ENCODE data around the gene FBXL17. TPM values are rescaled to one million over a fixed set of nuclear protein-coding genes. Genes with fewer than 3 reads are reported as not detected.

FBXL17 gene
- total and polyA plus RNA-seq, 7 donors, result 6.2 to 36.1 (median 30.3) TPM

DNA sequence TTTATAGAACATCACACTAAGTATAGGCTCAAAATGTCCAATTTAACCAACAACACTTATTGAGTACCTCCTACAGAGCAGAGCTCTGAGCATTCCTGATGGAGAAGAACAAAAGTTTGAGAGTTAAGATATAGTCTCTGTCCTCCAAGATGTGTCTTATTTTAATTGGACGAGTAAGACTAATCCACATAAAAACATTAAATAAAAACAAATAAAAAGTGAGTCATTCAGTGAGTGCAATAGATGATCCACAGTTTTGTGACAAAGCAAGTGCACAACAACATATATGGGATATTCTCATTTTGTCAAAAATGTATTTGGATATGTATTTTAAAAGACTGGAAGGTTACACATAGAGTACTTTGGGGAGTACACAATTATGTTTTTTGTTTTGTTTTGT is 277.4 kb downstream of the FBXL17 start:
- TF ChIP-seq CTCF (IDR thresholded peaks at IDR 0.05), result no peak
- Histone ChIP-seq H3K4me1 (peaks cover 6% of the 10 kb centered on the region), H3K27me3 (ENCODE audit: insufficient read depth in 3 of 3, low read length in 2 of 3) (no peaks in the 10 kb centered on the region), H3K4me3 (no peak overlapping the region), H3K36me3 (ENCODE audit: insufficient read depth in 1 of 2, low read depth in 1 of 2) (no peaks in the 10 kb centered on the region), H3K27ac (no peak overlapping the region), H3K9me3 (no peaks in the 10 kb centered on the region)
- ATAC-seq, result no peak
- WGBS, 3 donors, result 94 to 100% (median 98%) methylated on average over 1 of the region's 1 CpG
- DNase-seq, result no peak
- intact Hi-C loops (cut with DNase I), result no loop called here

DNA sequence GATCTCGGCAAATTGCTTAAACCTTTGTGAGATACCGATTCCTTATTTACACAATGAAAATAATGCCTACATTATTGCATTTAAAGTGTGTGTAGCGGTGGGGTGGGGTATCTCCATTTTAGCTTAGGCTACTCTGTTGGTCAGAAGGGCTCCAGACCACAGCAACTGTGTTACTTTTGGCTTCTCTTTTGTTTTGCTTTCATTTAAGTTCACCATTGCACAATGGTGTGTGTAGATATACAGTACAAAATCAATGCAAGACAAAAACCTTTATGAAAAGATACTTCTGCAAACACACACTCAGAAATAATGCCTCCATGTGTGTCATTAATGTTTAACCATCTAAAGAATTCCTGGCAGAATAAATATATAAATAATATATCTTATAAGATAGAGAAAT is 279.4 kb downstream of the FBXL17 start:
- no peaks in the 10 kb centered on the region for H3K27me3 ChIP-seq (ENCODE audit: insufficient read depth in 3 of 3, low read length in 2 of 3)
- intact Hi-C loops (cut with DNase I), result no loop called here
- DNase-seq (no peak), ATAC-seq (no peak)
- H3K9me3 ChIP-seq, result no peaks in the 10 kb centered on the region
- TF ChIP-seq CTCF (IDR thresholded peaks at IDR 0.05), result no peak
- 83 to 93% (median 92%) methylated on average over 3 of the region's 3 CpGs for WGBS, 3 donors
- H3K4me3 ChIP-seq, result no peak overlapping the region
- peaks cover 6% of the 10 kb centered on the region for H3K4me1 ChIP-seq
- no peaks in the 10 kb centered on the region for H3K36me3 ChIP-seq (ENCODE audit: insufficient read depth in 1 of 2, low read depth in 1 of 2)
- H3K27ac ChIP-seq, result no peak overlapping the region

DNA sequence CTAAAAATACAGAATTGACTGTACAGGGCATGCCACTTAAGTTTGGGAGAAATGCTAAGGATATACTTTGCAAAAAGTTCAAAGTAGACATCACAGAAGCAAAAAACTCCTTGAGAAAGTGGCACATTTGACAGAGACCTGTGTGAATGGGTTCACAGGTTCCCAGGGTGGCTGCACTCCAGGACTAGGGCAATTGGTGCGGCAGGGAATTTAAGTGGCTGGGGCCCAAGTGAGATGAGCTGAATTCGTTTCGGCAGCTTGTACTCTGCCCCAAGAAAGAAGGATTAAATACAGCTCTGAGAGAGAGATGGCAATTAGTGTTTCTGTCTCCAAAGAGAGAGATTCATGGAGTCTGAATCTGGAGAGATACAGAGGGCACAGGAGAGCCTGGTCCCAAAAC is 280.1 kb downstream of the FBXL17 start:
- ATAC-seq, result peak in 2 of 4 donors; percentile 48 to 71
- no peak overlapping the region for H3K4me3 ChIP-seq
- H3K36me3 ChIP-seq (ENCODE audit: insufficient read depth in 1 of 2, low read depth in 1 of 2), result no peaks in the 10 kb centered on the region
- no peaks in the 10 kb centered on the region for H3K9me3 ChIP-seq
- no peak for TF ChIP-seq CTCF (IDR thresholded peaks at IDR 0.05)
- DNase-seq, result no peak
- H3K27me3 ChIP-seq (ENCODE audit: insufficient read depth in 3 of 3, low read length in 2 of 3), result no peaks in the 10 kb centered on the region
- peaks cover 6% of the 10 kb centered on the region for H3K4me1 ChIP-seq
- H3K27ac ChIP-seq, result no peak overlapping the region
- 29 to 38% (median 31%) methylated on average over 3 of the region's 3 CpGs for WGBS, 3 donors
- intact Hi-C loops (cut with DNase I), result no loop called here

GRCh38 chr5:108101130-108101529 is 280.8 kb downstream of the FBXL17 start:
- Histone ChIP-seq H3K27me3 (ENCODE audit: insufficient read depth in 3 of 3, low read length in 2 of 3) (no peaks in the 10 kb centered on the region), H3K9me3 (no peaks in the 10 kb centered on the region), H3K36me3 (ENCODE audit: insufficient read depth in 1 of 2, low read depth in 1 of 2) (no peaks in the 10 kb centered on the region), H3K4me1 (peaks cover 6% of the 10 kb centered on the region), H3K4me3 (no peak overlapping the region), H3K27ac (no peak overlapping the region)
- no peak for TF ChIP-seq CTCF (IDR thresholded peaks at IDR 0.05)
- DNase-seq, result no peak
- ATAC-seq, result peak in 3 of 4 donors; percentile 51 to 81 (median 74)
- intact Hi-C loops (cut with DNase I), result no loop called here
- WGBS, 3 donors, result 3 to 11% (median 10%) methylated on average over 1 of the region's 1 CpG

- no peak overlapping the region for H3K4me3 ChIP-seq
- WGBS, 3 donors, result 81 to 98% (median 95%) methylated on average over 1 of the region's 1 CpG
- no peaks in the 10 kb centered on the region for H3K9me3 ChIP-seq
- H3K36me3 ChIP-seq (ENCODE audit: insufficient read depth in 1 of 2, low read depth in 1 of 2), result no peaks in the 10 kb centered on the region
- no peak for DNase-seq
- H3K27me3 ChIP-seq (ENCODE audit: insufficient read depth in 3 of 3, low read length in 2 of 3), result no peaks in the 10 kb centered on the region
- no peak overlapping the region for H3K27ac ChIP-seq
- no peaks in the 10 kb centered on the region for H3K4me1 ChIP-seq
- TF ChIP-seq CTCF (IDR thresholded peaks at IDR 0.05), result no peak
- no peak for ATAC-seq
- intact Hi-C loops (cut with DNase I), result no loop called here
Measured at GRCh38 chr5:108094800-108095199, 287.1 kb downstream of the FBXL17 start.

Measured in psoas muscle (tissue), 8 donors.